ENCODE measurements around the gene MAGEA2B. TPM values are rescaled to one million over a fixed set of nuclear protein-coding genes. Genes with fewer than 3 reads are reported as not detected.
A peak's percentile ranks its signal among the peaks of the same experiment; 100 is the strongest.
"Not testable (repeated sequence)": the region's sequence is repeated elsewhere in the genome, so short reads cannot be mapped to it uniquely, and the experiment has no call there.

MAGEA2B gene
- total RNA-seq (not detected), polyA plus RNA-seq (not detected)

- H3K27ac ChIP-seq; DNase-seq; H3K27me3 ChIP-seq; H3K9me3 ChIP-seq; H3K4me3 ChIP-seq; H3K36me3 ChIP-seq; FAIRE-seq; intact Hi-C loops (cut with DNase I); ATAC-seq; H3K4me1 ChIP-seq: not testable (repeated sequence)
- WGBS, 2 donors, result no CpG with 5 or more reads among the region's 35 CpGs
These were observed at the start of gene MAGEA2B for GRCh38 chrX:152713815-152714787. Gene MAGEA2B (plus strand): TSS chrX:152714628. CDS start chrX:152717107, 2,479 bp downstream.

- Histone ChIP-seq H3K4me1 (no peaks in the 10 kb centered on the region), H3K27me3 (peaks cover 0 to 5% (median 3%) of the 10 kb centered on the region in 4 donors), H3K27ac (no peak overlapping the region), H3K9me3 (no peaks in the 10 kb centered on the region), H3K36me3 (no peaks in the 10 kb centered on the region), H3K4me3 (no peak overlapping the region)
- ATAC-seq, result no peak
- no peak for TF ChIP-seq CTCF (IDR thresholded peaks at IDR 0.05)
- WGBS, 2 donors, result 71 to 74% methylated on average over 2 of the region's 2 CpGs
- intact Hi-C loops (cut with DNase I), result no loop called here
- no peak for FAIRE-seq
- DNase-seq, result no peak
These were observed 40.3 kb upstream of the MAGEA2B start for GRCh38 chrX:152674135-152674534.

- 71 to 80% methylated on average over 3 of the region's 3 CpGs for WGBS, 2 donors
These were observed 39.8 kb upstream of the MAGEA2B start for GRCh38 chrX:152674652-152675051.

GRCh38 chrX:152681012-152681411, 33.4 kb upstream of the MAGEA2B start:
- intact Hi-C loops (cut with DNase I); H3K4me1 ChIP-seq; H3K4me3 ChIP-seq; H3K27me3 ChIP-seq; H3K27ac ChIP-seq; H3K36me3 ChIP-seq; H3K9me3 ChIP-seq; FAIRE-seq; DNase-seq: not testable (repeated sequence)
- peak in 2 of 4 donors; percentile 61 to 63 for ATAC-seq
- WGBS, 2 donors, result no CpG with 5 or more reads among the region's 3 CpGs

More at GRCh38 chrX:152674652-152675051, 39.8 kb upstream of the MAGEA2B start:
- FAIRE-seq; DNase-seq; H3K9me3 ChIP-seq; H3K36me3 ChIP-seq; H3K27me3 ChIP-seq; H3K27ac ChIP-seq; H3K4me3 ChIP-seq; ATAC-seq; intact Hi-C loops (cut with DNase I); H3K4me1 ChIP-seq: not testable (repeated sequence)

- ATAC-seq; H3K27ac ChIP-seq; H3K36me3 ChIP-seq; intact Hi-C loops (cut with DNase I); FAIRE-seq; H3K27me3 ChIP-seq; H3K4me3 ChIP-seq; H3K4me1 ChIP-seq; H3K9me3 ChIP-seq: not testable (repeated sequence)
- DNase-seq, result peak in 1 of 6 donors; percentile 2
- 50 to 78% methylated on average over 1 to 5 of the region's 34 CpGs for WGBS, 2 donors
These were observed 16.2 kb upstream of the MAGEA2B start, which contains the start of gene MAGEA3 for GRCh38 chrX:152697952-152698931. Gene MAGEA3 (plus strand): TSS chrX:152698794. CDS start chrX:152700833, 2,039 bp downstream.

GRCh38 chrX:152700390-152700789, 14.0 kb upstream of the MAGEA2B start:
- ATAC-seq; H3K27ac ChIP-seq; FAIRE-seq; H3K4me3 ChIP-seq; H3K4me1 ChIP-seq; H3K9me3 ChIP-seq; H3K27me3 ChIP-seq; intact Hi-C loops (cut with DNase I); H3K36me3 ChIP-seq: not testable (repeated sequence)
- WGBS, 2 donors, result 72 to 80% methylated on average over 4 of the region's 5 CpGs
- DNase-seq, result peak in 2 of 6 donors; percentile 6 to 52

GRCh38 chrX:152706500-152706899, 7.9 kb upstream of the MAGEA2B start:
- H3K27me3 ChIP-seq; DNase-seq; H3K4me1 ChIP-seq; ATAC-seq; H3K4me3 ChIP-seq; FAIRE-seq; H3K27ac ChIP-seq; H3K9me3 ChIP-seq; intact Hi-C loops (cut with DNase I); H3K36me3 ChIP-seq: not testable (repeated sequence)
- WGBS, 2 donors, result 66 to 82% methylated on average over 3 to 4 of the region's 7 CpGs

- FAIRE-seq; H3K27ac ChIP-seq; H3K36me3 ChIP-seq; intact Hi-C loops (cut with DNase I); DNase-seq; H3K4me1 ChIP-seq; H3K4me3 ChIP-seq; H3K27me3 ChIP-seq; H3K9me3 ChIP-seq; ATAC-seq: not testable (repeated sequence)
- no CpG with 5 or more reads among the region's 2 CpGs for WGBS, 2 donors
These were observed 5.3 kb upstream of the MAGEA2B start, which contains the start of gene CSAG2 for GRCh38 chrX:152709173-152709572. Gene CSAG2 (minus strand): TSS chrX:152709273. CDS start chrX:152709112, 161 bp downstream.

- H3K36me3 ChIP-seq; DNase-seq; H3K9me3 ChIP-seq; intact Hi-C loops (cut with DNase I); H3K4me1 ChIP-seq; H3K27ac ChIP-seq; FAIRE-seq; H3K27me3 ChIP-seq; H3K4me3 ChIP-seq; ATAC-seq: not testable (repeated sequence)
- WGBS, 2 donors, result no CpG with 5 or more reads among the region's 5 CpGs
These were observed 1.2 kb upstream of the MAGEA2B start for GRCh38 chrX:152713195-152713594.
